GM21786 (cell line): ENCODE data around the gene SORL1-AS1.

Source experiments
- ATAC-seq: cut with Tn5 transposase; IDR thresholded peaks from one replicate; pipeline ENCODE4 v1.9.1; 2021; ENCODE audit not compliant: unreplicated experiment

SORL1-AS1 gene

DNA sequence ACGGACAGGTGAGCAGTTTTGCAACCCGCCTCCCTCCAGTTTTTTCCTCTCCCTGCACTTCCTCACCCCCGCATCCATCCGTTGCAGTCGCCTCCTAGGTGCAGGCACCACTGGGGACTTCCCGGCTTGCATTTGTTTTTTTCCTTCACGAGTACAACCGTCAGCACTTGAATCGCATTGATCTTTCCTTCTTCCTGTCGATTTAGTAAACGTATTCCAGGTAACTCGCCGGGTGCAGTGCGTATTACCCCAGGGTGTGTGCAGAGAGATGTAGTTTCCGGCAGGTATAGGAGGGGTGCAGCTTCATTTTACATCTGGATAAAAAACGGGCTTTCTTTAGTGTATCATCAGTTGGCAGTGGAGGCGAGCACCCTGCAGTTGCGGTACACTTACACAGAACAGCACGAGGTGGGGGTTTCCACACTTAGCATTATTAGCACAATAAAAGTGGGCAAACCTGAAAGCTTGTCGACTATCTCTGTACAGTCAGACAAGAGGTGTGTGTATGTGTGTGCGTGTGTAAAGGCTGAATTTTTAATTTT lies at the start of gene SORL1-AS1:
TSS of gene SORL1-AS1 (minus strand) at position 359 of the 542 bp plus-strand sequence.
- ATAC-seq: no peak

DNA sequence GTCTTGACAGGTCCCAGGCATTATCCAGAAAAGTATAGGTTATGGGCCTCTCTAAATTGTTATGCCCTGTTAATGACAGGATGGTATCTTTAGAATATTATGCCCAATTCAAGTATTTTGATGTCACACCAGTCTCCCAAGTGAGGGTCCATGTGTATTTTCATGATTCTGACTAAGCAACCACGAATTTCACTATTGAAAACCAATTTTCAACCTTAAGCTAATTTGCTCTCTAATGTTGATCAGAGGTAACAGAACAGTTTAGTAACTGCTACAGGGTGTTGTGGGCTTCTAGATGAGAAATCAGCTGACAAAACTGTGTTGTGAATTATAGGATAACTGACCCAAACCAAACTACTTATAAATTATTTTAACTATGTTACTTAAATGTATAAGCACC lies 48.0 kb upstream of the SORL1-AS1 start:
- no peak for ATAC-seq

DNA sequence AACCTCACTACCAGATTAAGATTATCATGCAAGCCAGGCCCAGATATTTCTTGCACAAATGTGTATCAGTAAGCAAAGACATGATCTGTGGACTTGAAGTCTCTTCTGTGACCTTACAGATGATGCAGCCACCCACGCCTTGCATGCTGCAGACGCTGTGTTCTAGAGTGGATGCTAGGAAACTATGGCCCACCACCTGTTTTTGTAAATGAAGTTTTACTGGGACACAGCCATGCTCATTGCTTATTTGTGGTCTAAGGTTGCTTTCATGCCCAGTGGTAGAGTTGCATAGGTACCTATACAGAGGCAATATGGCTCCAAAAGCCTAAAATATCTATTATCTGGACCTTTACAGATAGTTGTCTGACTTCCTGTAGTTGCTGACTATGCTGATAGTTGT lies 47.5 kb upstream of the SORL1-AS1 start:
- no peak for ATAC-seq

DNA sequence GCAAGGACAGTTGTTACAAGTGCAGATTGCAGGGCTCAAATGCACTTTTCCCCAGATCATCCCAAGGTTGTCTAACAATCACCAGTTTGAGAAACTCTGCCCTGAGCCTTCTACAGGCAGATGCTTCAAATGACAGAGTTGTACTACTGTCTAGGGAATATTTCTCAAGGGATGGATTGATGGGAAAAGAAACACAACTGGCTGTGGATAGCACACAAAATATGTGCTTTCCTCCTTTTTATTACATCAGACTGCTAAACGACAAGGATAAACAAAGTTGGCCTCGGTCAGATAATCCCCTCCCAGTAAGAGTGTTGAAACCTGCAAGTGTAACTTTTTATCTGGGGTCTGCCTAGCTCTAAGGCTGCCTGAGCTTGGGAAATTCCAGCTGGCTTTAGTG lies 46.6 kb upstream of the SORL1-AS1 start:
- ATAC-seq: no peak

GRCh38 chr11:121497176-121497998 lies 44.6 kb upstream of the SORL1-AS1 start:
- no peak for ATAC-seq

GRCh38 chr11:121494355-121495099 lies 41.8 kb upstream of the SORL1-AS1 start:
- ATAC-seq: peak; percentile 89

DNA sequence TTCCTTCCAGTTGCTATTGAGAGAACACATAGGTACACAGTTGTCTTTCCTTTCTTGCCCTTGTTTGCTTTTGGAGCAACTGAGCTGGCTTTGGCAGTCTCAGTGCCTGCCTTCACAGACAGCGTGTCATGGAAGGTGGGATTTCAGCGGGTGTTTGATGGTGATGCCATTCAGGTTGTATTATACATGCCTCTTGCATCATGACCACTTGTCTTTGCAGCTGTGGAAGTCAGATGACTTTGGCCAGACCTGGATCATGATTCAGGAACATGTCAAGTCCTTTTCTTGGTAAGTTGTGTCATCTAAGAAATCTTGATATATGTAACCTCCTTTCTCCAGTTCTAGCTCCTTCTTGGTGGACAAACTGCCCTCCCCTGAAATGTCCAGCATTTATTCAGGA lies 37.1 kb upstream of the SORL1-AS1 start:
- ATAC-seq: no peak

- ATAC-seq: no peak
These were observed 35.9 kb upstream of the SORL1-AS1 start for GRCh38 chr11:121488641-121489040.

DNA sequence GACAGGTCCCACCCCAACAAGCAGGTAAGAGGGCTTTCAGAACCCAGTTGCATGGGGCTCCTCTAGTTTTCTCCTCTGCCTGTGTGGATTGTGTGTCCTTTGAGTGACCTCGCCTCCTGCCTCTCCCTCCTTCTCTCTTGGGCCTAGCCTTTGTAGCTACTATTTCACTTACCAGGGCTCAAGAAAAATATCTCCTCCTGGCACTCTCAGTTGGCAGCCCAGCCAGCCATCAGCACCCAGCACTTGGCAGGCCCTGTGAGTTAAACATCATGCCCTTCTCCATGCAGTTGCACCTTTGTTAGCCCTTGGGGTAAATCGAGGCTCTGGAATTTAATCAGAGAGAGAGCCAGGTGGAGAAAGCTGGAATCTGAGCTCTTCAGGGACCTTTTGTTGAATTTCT lies 35.4 kb upstream of the SORL1-AS1 start:
- no peak for ATAC-seq

DNA sequence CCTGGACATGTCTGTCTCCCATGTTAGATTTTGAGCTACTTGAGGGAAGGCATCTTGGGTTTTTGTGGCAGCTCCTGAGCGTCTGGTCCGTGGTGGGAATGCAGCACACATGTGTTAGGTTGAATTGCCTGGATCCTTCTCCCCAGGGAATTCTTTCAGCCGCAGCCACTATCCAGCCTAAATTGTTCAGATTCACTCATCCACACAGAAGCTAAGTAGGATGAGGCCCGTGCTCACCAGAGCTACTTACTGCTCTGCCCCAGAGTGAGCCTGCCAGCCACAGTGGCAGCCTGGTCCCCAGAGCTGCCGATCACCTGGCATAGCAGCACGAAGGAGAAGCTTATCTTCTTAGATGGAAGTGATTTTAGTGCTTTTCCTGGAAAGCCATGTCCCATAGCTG lies 34.4 kb upstream of the SORL1-AS1 start:
- ATAC-seq: no peak

- ATAC-seq: no peak
These were observed 33.3 kb upstream of the SORL1-AS1 start for GRCh38 chr11:121486054-121486453.

GRCh38 chr11:121485216-121485615 lies 32.4 kb upstream of the SORL1-AS1 start:
- ATAC-seq: no peak

GRCh38 chr11:121483805-121484480 lies 31.2 kb upstream of the SORL1-AS1 start:
- no peak for ATAC-seq

- peak; percentile 84 for ATAC-seq
These were observed 29.7 kb upstream of the SORL1-AS1 start for GRCh38 chr11:121482231-121483129.

DNA sequence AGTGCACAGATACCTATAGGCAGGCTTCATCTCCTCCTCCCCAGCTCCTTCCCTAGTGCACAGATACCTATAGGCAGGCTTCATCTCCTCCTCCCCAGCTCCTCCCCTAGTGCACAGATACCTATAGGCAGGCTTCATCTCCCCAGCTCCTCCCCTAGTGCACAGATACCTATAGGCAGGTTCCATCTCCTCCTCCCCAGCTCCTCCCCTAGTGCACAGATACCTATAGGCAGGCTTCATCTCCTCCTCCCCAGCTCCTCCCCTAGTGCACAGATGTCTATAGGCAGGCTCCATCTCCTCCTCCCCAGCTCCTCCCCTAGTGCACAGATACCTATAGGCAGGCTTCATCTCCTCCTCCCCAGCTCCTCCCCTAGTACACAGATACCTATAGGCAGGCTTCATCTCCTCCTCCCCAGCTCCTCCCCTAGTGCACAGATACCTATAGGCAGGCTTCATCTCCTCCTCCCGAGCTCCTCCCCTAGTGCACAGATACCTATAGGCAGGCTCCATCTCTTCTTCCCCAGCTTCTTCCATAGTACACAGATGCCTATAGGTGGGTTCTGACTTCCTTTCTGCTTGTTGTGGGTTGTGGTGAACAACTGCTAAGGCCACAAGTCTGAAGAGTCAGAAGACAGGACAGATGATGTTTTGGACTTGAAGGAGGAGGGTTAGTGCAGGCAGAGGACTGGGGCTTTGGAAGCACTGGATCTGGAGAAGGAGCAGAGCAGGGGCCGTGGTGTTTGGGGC lies 28.9 kb upstream of the SORL1-AS1 start:
- ATAC-seq: peak; percentile 48

DNA sequence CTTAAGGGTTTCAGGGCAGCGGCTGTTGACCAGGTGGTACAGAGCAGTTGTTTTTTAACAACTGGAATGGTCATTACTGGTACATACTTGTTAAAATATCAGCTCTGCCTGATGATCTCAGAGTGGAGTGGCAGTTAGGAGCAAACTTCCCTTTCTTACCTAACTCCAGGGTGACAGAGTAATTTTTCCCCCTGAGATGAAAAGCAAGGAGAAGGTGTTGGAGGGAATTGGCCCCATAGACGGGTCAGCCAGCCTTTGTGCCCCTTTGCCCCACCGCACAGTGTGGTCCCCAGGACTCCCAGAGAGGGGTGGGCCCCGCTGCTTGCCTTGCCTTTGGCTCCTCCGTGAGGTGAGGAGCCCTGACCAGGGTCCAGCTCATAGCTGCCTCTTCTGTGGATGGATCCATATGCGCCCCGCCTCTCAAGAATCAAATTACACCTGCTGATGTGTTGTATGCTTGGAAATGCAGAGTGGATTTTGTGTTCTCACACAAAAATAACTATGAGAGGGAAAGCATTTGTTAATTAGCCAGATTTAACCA lies 27.0 kb upstream of the SORL1-AS1 start:
- no peak for ATAC-seq

DNA sequence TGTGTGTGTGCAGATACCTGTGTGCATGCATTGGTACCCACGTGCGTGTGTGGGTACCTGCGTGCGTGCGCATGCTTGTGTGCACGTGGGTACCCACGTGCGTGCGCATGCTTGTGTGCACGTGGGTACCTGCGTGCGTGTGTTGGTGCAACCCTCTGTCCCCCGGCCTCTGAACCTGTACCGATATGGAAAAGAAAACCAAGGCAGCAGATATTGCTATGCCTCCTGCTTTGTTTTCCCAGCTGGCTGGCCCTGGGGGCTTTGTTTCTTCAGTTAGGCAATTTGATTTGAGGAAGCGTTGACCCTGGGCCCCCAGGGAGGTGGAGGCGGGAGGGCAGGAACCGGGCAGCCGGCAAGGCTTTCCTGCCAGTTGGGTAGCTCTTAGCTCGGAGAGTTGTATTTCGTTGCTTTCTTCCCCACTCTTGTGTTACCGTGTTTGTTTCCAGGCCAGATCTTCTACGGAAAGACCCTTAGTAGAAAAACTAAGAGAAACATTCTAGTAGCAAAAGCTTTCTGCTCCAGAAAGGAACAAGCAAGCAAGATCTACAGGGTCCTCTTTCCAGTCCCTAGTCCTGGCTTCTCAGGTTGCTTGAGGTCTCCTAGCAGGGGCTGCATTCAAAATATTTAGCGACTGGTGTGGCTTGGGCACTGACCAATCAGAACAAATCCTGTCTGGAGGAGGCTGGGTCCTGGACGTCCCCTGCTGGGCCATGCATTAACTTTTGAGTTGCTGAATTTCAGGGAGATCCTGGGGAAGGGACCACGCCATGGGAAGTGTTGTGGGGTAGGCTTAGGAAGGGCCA lies 26.3 kb upstream of the SORL1-AS1 start:
- no peak for ATAC-seq

- no peak for ATAC-seq
These were observed 25.6 kb upstream of the SORL1-AS1 start for GRCh38 chr11:121478226-121478894.
